HG03354 (cell line): ENCODE measurements around the gene TTLL4.

Experiments
- ATAC-seq: cut with Tn5 transposase; IDR thresholded peaks from one replicate; pipeline ENCODE4 v1.9.1; 2021; ENCODE audit warnings: mild to moderate bottlenecking; ENCODE audit not compliant: unreplicated experiment, poor library complexity, severe bottlenecking

Gene TTLL4, protein sequence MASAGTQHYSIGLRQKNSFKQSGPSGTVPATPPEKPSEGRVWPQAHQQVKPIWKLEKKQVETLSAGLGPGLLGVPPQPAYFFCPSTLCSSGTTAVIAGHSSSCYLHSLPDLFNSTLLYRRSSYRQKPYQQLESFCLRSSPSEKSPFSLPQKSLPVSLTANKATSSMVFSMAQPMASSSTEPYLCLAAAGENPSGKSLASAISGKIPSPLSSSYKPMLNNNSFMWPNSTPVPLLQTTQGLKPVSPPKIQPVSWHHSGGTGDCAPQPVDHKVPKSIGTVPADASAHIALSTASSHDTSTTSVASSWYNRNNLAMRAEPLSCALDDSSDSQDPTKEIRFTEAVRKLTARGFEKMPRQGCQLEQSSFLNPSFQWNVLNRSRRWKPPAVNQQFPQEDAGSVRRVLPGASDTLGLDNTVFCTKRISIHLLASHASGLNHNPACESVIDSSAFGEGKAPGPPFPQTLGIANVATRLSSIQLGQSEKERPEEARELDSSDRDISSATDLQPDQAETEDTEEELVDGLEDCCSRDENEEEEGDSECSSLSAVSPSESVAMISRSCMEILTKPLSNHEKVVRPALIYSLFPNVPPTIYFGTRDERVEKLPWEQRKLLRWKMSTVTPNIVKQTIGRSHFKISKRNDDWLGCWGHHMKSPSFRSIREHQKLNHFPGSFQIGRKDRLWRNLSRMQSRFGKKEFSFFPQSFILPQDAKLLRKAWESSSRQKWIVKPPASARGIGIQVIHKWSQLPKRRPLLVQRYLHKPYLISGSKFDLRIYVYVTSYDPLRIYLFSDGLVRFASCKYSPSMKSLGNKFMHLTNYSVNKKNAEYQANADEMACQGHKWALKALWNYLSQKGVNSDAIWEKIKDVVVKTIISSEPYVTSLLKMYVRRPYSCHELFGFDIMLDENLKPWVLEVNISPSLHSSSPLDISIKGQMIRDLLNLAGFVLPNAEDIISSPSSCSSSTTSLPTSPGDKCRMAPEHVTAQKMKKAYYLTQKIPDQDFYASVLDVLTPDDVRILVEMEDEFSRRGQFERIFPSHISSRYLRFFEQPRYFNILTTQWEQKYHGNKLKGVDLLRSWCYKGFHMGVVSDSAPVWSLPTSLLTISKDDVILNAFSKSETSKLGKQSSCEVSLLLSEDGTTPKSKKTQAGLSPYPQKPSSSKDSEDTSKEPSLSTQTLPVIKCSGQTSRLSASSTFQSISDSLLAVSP

DNA sequence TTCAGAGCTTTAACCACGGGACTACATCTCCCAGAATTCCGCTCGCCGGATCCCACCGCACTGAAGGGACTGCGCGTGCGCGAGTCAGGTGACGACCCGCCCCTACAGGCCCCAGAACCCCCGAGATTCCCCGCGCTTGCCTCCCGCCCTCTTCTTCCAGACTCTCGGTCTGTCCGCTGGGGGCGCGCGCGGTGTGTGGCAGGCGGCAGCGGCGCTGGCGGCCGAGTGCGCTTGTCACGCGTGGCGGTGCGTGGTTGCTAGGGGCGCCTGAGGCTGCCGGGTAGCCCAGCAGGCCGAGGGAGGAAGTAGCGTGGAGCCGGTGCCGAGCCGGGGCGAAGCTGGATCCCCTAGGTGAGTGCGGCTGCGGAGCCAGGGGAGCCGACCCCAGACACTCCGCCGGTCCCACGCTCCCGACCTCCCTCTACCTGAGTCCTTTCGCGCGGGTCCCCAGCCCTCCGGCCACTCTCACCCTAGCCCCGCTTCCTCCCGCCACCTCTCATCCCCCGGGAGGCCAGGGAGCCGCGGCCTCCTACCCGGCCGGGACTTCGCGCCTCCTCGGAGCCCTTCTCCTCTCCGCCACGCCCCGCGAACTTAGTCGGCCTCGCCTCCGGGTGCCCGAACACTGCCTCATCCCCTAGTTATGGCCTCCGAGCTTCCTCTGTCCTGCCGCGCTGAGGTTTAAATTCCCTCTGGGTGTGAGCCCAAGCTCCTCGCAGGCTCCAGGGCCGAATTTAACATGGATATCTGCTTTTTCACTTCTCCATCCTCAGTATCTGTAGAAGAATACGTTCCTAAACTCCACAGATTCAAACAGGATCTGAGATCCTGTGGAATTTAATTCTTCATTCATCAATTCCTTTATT, at the start of gene TTLL4:
TSS of gene TTLL4 (plus strand) at position 149 of the 863 bp plus-strand sequence. CDS start 26,842 bp downstream, outside the sequence.
- ATAC-seq: peak; percentile 93

DNA sequence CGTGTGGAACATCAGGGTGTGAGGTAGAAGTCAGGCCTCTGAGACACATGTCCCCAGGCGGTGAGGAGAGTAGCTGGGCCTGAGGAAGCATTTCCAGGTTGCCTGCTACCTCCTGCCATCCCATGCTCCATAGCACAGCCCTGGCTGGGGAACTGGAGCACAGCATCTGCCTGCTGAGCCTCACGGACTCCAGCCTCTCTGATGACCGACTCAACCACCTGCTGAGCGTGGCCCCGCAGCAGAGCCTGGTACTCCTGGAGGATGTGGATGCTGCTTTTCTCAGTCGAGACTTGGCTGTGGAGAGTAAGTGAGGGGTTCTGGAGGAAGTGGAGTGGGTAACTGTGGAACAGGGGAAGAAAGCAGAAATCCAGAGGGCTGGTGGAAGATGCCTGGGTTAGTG, 48.3 kb upstream of the TTLL4 start:
- no peak for ATAC-seq

DNA sequence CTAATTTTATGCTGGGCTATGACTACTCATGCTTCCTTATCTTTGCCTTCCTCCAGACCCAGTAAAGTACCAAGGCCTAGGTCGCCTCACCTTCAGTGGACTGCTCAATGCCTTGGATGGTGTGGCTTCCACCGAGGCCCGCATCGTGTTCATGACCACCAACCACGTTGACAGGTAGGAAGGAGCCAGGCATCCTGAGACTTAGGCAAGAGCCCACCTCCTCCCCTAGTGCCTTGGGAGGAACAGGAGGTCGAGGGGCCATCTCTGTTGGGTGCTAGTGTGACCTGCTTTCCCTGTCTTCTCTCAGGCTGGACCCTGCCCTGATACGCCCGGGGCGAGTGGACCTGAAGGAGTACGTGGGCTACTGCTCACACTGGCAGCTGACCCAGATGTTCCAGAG, 47.8 kb upstream of the TTLL4 start:
- ATAC-seq: no peak

DNA sequence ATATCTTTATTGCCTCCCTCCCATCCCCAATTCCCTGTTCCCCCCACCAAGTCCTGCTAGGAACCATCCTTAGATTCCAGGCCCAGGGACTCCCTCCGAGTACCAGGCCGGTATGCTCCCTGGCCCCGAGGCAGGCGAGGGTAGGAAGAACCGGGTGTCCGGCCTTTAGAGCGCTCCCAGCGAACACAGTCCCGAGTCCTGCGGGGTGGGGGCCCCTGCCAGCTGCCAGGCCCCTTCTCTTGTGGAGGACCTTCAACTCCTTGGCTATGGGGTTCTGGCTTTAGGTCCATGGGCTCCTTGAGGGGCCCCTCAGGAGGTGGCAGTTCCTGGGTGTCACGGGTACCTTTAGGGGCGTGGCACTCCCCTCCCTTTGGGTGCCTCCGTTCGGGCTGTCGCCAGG, 46.7 kb upstream of the TTLL4 start:
- ATAC-seq: no peak

DNA sequence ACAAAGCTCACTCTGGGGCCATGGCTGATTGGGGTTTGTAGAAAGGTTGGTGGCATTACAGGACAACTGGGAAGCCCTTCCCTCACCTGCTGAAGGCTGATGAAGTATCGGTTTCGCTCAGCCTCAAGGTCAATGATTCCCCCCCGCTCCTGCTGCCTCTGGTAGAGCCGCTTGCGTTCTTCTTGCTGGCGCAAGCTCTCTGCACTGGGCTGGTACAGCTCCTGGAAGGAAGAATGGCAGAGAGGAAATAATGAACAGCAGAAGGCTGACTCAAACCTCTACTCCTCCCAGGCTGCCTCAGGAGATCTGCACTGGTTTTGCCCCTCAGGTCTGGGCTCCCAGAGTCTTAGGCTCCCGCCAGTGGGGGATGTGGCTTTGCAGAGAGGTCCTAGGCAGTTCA, 46.0 kb upstream of the TTLL4 start:
- ATAC-seq: no peak

DNA sequence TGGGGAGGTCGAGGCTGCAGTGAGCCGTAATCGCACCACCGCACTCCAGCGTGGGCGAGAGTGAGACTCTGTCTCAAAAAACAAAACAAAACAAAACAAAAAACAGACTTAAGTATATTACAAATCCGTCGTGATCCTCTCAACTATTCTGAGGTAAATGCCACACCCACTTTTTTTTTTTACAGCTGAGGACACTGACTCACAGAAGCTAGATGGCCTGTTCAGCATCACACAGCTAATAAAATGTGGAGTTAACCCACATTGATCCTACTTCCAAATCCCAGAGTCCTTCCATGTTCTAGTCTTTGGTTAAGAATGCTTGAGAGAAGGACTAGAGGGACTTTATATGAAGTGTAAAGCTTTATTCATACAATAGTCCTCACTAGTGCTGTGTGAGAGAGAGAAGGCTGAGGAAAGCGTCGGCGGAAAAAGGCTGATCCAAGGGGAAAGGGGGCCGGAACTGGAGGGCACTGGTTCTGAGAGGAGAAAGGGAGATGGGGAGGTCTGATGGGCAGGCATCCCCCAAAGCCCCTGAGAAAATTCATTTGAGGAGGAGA, 39.5 kb upstream of the TTLL4 start:
- ATAC-seq: peak; percentile 2

DNA sequence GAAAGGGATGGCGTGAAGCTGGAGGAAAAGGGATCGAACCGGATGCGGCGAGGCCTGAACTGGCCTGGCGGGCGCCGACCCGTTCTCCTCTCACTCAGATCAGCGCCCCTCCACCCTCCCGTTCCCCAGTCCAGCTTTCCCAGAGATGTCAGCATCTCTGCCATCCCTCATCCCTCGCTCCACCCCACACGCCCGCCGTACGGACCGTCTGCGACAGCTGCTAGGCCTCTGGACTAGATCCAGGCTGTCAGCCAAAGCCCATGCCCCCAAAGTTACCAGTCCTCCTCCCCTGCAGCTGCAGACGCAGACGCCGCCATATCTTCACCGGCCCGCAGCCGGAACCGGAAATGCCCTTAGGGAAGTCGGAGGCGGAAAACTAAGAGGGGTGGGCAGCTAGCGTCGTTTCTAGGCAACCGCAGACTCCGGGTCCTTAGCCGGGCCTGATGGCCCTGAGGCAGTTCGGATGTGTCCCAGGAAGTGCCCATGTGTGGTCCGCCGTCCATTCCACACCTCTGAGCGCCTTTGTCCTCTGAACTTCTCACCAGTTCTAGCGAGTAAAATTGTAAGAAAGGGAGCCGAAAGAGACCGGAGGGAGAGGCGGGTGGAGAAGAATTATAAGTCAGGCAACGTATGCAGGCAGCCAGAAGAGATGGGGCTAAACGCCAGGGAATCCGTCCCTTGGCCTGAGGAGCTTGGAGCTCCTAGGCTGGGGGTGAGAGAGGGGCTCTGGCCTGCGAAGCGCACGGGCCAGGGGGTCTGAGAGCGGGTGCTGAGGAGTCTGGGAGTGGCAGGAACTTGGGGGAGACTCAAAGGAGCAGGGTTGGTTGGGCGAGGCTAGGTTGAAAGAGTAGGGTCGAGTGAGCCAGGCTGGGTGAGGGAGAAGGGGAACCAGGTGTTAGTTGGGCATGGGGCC, 38.7 kb upstream of the TTLL4 start, which contains the start of the genes RNF25 and STK36:
TSS of gene RNF25 (minus strand) at position 349 of the 913 bp plus-strand sequence. CDS start at position 317, 32 bp downstream.
TSS of gene STK36 (plus strand) at position 433 of the 913 bp plus-strand sequence. CDS start 744 bp downstream, outside the sequence.
- peak; percentile 98 for ATAC-seq

DNA sequence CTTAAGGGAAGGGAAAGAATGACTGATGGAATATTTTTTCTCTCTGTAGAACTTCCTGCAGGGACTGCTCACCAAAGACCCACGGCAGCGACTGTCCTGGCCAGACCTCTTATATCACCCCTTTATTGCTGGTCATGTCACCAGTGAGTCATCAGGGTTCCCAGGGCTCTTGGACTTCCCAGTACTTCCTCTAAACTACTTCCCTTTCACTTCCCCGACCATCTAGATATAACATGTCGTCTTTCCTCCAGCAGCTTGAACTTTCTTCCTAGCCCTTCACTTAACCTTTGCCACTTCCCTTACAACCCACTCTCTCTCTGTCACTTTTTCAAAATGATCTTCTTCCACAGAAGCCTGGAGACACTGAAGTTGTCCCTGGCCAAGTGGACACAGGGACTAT, 31.5 kb upstream of the TTLL4 start:
- ATAC-seq: no peak

DNA sequence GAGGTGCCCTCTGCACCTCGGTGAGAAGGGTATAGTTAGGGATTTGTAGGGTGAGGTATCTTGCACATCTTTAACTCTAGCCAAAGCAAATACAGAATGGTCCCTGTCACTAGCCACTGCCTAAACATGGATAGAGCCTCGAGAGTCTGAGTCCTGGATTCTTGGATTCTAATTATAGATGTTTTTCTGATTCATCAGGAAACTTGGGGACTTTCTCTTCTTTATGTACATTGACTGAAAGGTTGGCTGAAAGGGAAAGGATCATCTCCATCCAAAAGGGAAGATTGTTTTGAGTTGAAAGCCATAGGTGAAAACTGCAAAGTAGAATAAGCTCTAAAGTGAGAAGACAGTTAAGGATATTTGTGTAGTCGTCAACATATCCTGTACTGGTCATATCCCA, 30.6 kb upstream of the TTLL4 start:
- no peak for ATAC-seq

DNA sequence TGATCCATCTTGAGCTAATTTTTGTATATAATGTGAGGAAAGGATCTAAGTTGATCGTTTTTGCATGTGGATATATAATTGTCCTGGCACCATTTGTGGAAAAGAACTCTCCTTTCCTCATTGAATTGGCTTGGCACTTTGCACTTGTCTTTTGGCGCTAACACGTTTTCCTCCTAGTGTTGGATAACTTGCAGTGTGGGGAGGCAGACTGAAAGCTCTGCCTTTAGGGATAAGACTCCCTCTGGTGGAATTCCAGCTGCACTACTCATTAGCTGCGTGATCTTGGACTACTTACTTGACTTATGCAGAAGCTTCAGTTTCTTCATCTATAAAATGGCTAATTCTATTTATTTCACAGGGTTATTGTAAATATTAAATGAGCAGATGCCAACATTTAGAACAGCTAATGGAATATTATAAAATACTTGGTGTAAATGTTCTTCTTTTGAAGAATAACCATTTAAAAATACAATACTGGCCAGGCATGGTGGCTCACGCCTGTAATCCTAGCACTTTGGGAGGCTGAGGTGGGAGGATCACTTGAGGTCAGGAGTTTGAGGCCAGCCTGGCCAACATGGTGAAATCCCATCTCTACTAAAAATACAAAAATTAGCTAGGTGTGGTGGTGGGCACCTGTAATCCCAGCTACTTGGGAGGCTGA, 23.1 kb upstream of the TTLL4 start:
- peak; percentile 68 for ATAC-seq

DNA sequence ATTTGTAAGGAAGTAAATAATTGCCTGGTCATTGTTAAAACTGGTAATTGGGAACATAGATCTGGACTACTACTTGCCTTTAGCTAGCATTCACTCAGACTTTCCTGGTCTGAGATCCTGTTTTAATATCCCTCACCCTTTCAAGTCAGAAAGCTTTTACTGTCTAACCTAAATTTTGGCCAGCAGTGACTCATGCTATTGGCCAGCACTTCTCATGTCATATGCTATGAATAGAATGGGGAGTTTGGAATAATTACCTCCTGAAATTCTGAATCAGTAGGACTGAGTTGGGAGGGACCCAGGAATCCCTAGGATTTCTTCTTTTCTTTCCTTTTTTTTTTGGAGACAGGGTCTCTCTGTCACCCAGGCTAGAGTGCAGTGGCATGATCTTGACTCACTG, 19.4 kb upstream of the TTLL4 start:
- ATAC-seq: no peak

DNA sequence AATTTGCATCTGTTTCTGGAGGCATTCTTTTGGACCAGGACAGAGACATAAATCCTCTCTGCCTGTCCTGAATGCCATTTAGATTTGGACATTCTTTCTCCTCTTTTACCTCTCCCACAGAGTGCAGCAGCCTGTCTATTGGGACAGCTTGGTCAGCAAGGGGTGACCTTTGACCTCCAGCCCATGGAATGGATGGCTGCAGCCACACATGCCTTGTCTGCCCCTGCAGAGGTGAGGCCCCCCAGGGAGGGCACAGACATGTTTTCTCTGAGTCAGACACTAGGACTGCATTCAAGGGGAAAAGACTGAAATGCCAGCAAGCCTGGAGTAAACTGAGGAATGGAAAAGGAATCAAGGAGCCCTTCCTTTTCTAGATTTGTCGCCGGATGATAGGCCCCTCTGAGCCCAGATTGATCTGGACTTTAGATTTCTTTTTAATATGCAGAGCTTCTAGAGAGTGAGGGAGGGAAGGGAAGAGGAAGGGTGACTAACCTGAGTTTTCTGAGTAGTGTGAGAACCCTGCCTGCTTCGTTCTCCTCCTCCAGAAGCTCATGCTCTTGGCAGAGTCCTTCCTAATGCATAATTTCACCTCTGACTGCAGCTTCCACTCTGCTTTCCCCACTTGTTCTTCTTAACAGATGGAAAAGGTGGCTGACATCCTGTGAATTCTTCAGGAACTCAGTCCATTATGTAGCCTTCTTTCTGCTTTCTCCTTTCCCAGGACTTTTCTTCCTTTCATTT, 16.1 kb upstream of the TTLL4 start:
- ATAC-seq: no peak

DNA sequence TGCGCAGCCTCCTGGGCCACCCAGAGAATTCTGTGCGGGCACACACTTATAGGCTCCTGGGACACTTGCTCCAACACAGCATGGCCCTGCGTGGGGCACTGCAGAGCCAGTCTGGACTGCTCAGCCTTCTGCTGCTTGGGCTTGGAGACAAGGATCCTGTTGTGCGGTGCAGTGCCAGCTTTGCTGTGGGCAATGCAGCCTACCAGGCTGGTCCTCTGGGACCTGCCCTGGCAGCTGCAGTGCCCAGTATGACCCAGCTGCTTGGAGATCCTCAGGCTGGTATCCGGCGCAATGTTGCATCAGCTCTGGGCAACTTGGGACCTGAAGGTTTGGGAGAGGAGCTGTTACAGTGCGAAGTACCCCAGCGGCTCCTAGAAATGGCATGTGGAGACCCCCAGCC, 11.8 kb upstream of the TTLL4 start:
- ATAC-seq: no peak

DNA sequence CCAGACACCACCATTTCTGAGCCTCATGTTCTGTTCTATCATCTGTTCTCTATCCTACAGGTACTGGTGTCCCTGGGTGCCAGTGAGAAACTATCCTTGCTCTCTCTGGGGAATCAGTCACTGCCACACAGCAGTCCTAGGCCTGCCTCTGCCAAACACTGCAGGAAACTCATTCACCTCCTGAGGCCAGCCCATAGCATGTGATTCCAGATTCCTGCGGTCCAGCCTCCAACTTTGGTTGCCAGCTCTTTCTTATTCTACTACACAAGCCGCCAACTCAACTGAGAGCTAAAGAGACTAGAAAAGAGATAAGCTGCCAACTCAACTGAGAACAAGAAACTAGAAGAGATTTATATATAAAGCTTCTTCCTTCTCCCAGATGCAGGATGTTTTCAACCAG, 8.8 kb upstream of the TTLL4 start:
- ATAC-seq: no peak

DNA sequence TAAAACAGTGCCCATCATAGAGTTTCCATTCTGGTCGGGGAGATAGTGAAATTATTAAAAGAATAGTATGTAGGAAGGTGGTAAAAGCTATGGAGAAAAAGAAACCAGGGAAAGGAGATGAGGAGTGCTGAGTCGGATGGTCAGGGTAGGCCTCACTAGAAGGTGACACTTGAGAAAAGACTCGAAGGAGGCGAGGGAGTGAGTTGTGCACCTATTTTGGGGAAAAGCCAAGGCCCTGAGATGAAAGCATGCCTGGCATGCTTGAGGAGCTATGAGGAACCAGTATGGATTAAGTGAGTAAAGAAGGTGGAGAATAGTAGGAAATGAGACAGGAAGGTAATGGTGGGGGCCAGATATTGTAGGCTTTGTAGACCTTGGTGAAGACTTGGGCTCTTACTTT, 7.3 kb upstream of the TTLL4 start:
- ATAC-seq: no peak

DNA sequence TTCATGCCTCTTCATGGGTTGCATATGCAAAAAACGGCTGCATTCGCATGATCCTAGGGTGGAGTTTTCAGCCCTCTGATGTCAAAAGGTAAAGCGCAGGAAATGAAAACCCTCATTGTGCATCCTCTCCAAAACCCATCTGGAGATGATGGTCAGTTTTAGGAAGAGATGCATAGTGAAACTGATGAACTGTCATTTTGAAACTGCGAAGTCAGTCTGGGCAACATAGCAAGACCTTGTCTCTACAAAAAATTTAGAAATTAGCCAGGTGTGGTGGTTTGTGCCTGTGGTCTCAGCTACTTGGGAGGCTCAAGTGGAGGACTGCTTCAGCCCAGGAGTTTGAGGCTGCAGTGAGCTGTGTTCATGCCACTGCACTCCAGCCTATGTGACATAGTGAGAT, 2.5 kb upstream of the TTLL4 start:
- no peak for ATAC-seq

DNA sequence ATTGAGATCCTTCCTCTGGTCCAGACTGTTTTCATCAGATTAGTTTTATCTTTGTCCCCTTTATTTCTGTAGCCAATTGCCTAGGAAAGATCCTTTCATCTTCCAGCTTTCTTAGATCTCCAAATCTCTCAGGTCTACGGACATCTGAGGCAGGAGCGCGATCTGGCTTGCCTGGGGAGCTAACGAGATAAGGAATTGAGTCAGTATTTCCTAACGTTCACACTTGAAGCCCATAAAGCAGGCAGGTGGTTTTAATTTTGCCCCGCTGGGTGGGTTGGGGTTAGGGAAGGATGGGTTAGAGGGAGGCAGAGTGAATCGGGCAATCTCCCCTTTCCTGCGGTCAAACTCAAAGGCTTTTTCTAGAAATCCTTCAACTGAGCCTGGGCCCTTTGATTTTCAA, 727 bp upstream of the TTLL4 start:
- ATAC-seq: no peak
